HepG2 (cell line): ENCODE data around the gene PTPRD. TPM values are rescaled to one million over a fixed set of nuclear protein-coding genes. Genes with fewer than 3 reads are reported as not detected.

ENCODE experiments used
- ATAC-seq: fragments of 200-7000 bp; cut with Tn5 transposase; 3 replicates; pipeline ENCODE4 v1.9.1; 2020; ENCODE audit warnings: mild to moderate bottlenecking, moderate library complexity
- BruUV-seq: library from RNA; stranded (reverse); fragments of 400-500 nt; replicated peaks from 2 replicates; lab custom pipeline; 2021; lab: Mats Ljungman, UMichigan
- CTCF ChIA-PET: fragments of 300-600 bp; formaldehyde crosslinking; extraction: SDS; loops from one replicate; lab custom pipeline; 2021; ENCODE audit warnings: low total read pairs, inconsistent platforms, low intra/inter-chr PET ratio; lab: Yijun Ruan, JAX
- POLR2A ChIA-PET: fragments of 350-600 bp; sonication (Branson Sonifier 250); formaldehyde crosslinking; loops from one replicate; lab custom pipeline; 2020; ENCODE audit warnings: antibody characterized with exemption, inconsistent platforms; lab: Yijun Ruan, JAX
- DNase-seq: peaks from one replicate; pipeline ENCODE4 v3.0.0-alpha.2; 2015; ENCODE audit warnings: low spot score
- FAIRE-seq: peaks from 3 replicates; lab custom pipeline; 2011; peaks lifted over from hg19 to GRCh38; lab: Jason Lieb, UNC
- H2AFZ ChIP-seq: one replicate; pipeline ENCODE4 v1.6.1; 2011; ENCODE audit warnings: low read length, inconsistent platforms
- H3K27ac ChIP-seq: fragments of 300-600 bp; 3 replicates; pipeline ENCODE4 v1.8.0; 2011; ENCODE audit warnings: mixed run types, mild to moderate bottlenecking, mixed read lengths, low read length, inconsistent platforms; ENCODE audit not compliant: insufficient read depth; ENCODE audit errors: extremely low read length
- H3K27me3 ChIP-seq, 2 experiments: fragments of 200-600 bp in 1 of 2; 2 replicates in 1 of 2; 3 replicates in 1 of 2; pipeline versions ENCODE4 v1.6.0 to v1.8.0; 2011; ENCODE audit warnings: low read length in 2 of 2, mild to moderate bottlenecking in 2 of 2, moderate library complexity in 2 of 2, inconsistent platforms in 1 of 2; ENCODE audit not compliant: insufficient read depth in 2 of 2, control insufficient read depth in 1 of 2
- H3K36me3 ChIP-seq, 2 experiments: fragments of 200-600 bp in 1 of 2; replicated peaks in 1 of 2; 2 replicates in 1 of 2; 3 replicates in 1 of 2; pipeline versions ENCODE4 v1.5.1 to v1.8.0; 2011; ENCODE audit warnings: low read length in 2 of 2, inconsistent platforms in 1 of 2; ENCODE audit not compliant: insufficient read depth in 2 of 2, control insufficient read depth in 1 of 2
- H3K4me1 ChIP-seq: 2 replicates; pipeline ENCODE4 v1.5.1; 2012; ENCODE audit warnings: low read length, inconsistent platforms; ENCODE audit not compliant: insufficient read depth
- H3K4me2 ChIP-seq: 2 replicates; pipeline ENCODE4 v1.6.0; 2011; ENCODE audit warnings: low read depth, low read length, inconsistent platforms
- H3K4me3 ChIP-seq, 3 experiments: fragments of 200-600 bp in 1 of 3; sonication (generic), shearing (Covaris generic) in 1 of 3; replicated peaks in 1 of 3; 2 replicates each; pipeline ENCODE4 v1.5.1; 2011 to 2016; ENCODE audit warnings: low read length in 3 of 3, inconsistent platforms in 2 of 3, low read depth in 2 of 3, mild to moderate bottlenecking in 2 of 3, control low read depth in 1 of 3, mixed read lengths in 1 of 3; ENCODE audit not compliant: insufficient read depth in 1 of 3
- H3K79me2 ChIP-seq: one replicate; pipeline ENCODE4 v1.6.1; 2011; ENCODE audit warnings: low read length, inconsistent platforms; ENCODE audit not compliant: insufficient read depth
- H3K9ac ChIP-seq: 2 replicates; pipeline ENCODE4 v1.6.0; 2011; ENCODE audit warnings: mild to moderate bottlenecking, low read depth, low read length, inconsistent platforms; ENCODE audit not compliant: insufficient read depth
- H3K9me3 ChIP-seq: 2 replicates; pipeline ENCODE4 v1.5.1; 2012; ENCODE audit warnings: mild to moderate bottlenecking, low read length
- H4K20me1 ChIP-seq: 2 replicates; pipeline ENCODE4 v1.6.0; 2011; ENCODE audit warnings: inconsistent platforms, mild to moderate bottlenecking, low read length, moderate library complexity; ENCODE audit not compliant: insufficient read depth
- AGO1 ChIP-seq: fragments of 200-400 bp; formaldehyde crosslinking; IDR thresholded peaks from 2 replicates; pipeline ENCODE4 v1.6.1; 2017; ENCODE audit warnings: mild to moderate bottlenecking, low read depth, low read length, moderate library complexity; ENCODE audit not compliant: poor library complexity, severe bottlenecking
- EEA1 ChIP-seq: sonication (generic); formaldehyde crosslinking; IDR thresholded peaks from 2 replicates; pipeline ENCODE4 v1.5.1; 2020; ENCODE audit warnings: mild to moderate bottlenecking, missing genetic modification reagents, borderline replicate concordance
- FOXP4 ChIP-seq: sonication (generic); formaldehyde crosslinking; IDR thresholded peaks from 2 replicates; pipeline ENCODE4 v1.4.0; 2020; ENCODE audit warnings: missing genetic modification reagents
- GRHL1 ChIP-seq: sonication (generic); formaldehyde crosslinking; conservative IDR thresholded peaks from 2 replicates; pipeline ENCODE4 v1.8.0; 2022; ENCODE audit warnings: missing genetic modification reagents
- KDM5A ChIP-seq: fragments of 200-600 bp; sonication (generic); IDR thresholded peaks from 2 replicates; pipeline ENCODE4 v1.7.0; 2018; ENCODE audit warnings: antibody characterized with exemption, mild to moderate bottlenecking, low read length, borderline replicate concordance
- LRRFIP1 ChIP-seq: sonication (generic); formaldehyde crosslinking; conservative IDR thresholded peaks from 2 replicates; pipeline ENCODE4 v1.4.0; 2020; ENCODE audit warnings: missing genetic modification reagents
- MLXIP ChIP-seq: sonication (generic); formaldehyde crosslinking; IDR thresholded peaks from 2 replicates; pipeline ENCODE4 v1.9.0; 2021; ENCODE audit warnings: missing genetic modification reagents, borderline replicate concordance
- RBM39 ChIP-seq: fragments of 200-400 bp; formaldehyde crosslinking; IDR thresholded peaks from one replicate; pipeline ENCODE4 v1.6.1; 2018; ENCODE audit warnings: antibody characterized with exemption, mild to moderate bottlenecking, low read depth, low read length; ENCODE audit not compliant: poor library complexity, severe bottlenecking
- TSC22D2 ChIP-seq: sonication (generic); formaldehyde crosslinking; IDR thresholded peaks from 2 replicates; pipeline ENCODE4 v1.5.1; 2020; ENCODE audit warnings: missing genetic modification reagents, mild to moderate bottlenecking, borderline replicate concordance
- ZBTB21 ChIP-seq: sonication (generic); formaldehyde crosslinking; IDR thresholded peaks from 2 replicates; pipeline ENCODE4 v1.4.0; 2020; ENCODE audit warnings: missing genetic modification reagents
- ZFX ChIP-seq: sonication (generic); formaldehyde crosslinking; IDR thresholded peaks from 2 replicates; pipeline ENCODE4 v1.4.0; 2020; ENCODE audit warnings: mild to moderate bottlenecking, low read depth, missing genetic modification reagents, moderate library complexity
- ZKSCAN1 ChIP-seq: fragments of 150-350 bp; IDR thresholded peaks from 2 replicates; pipeline ENCODE4 v1.6.1; 2014; ENCODE audit warnings: low read length
- ZNF337 ChIP-seq: sonication (generic); formaldehyde crosslinking; IDR thresholded peaks from 2 replicates; pipeline ENCODE4 v1.5.1; 2020; ENCODE audit warnings: missing genetic modification reagents, low read depth, mild to moderate bottlenecking, borderline replicate concordance
- ZNF782 ChIP-seq: sonication (generic); formaldehyde crosslinking; IDR thresholded peaks from 2 replicates; pipeline ENCODE4 v1.4.0; 2020; ENCODE audit warnings: missing genetic modification reagents, mild to moderate bottlenecking, borderline replicate concordance
- ZSCAN9 ChIP-seq: IDR thresholded peaks from 2 replicates; pipeline ENCODE4 v1.6.1; 2016; ENCODE audit warnings: borderline replicate concordance
- WGBS: methylation state at CpG from one replicate; pipeline ENCODE4 v1.1.6; 2017; ENCODE audit warnings: low lambda C conversion rate; 5-methylcytosine and 5-hydroxymethylcytosine counted together
- in situ Hi-C: cut with HindIII; loops from 2 replicates; pipeline ENCODE4 v1.10.0; 2017; ENCODE audit warnings: low pct_unique_long_range_greater_than_20kb; ENCODE audit not compliant: extremely low pct_ligation_motif_present
- intact Hi-C: fragments of 100-400 bp; cut with micrococcal nuclease; formaldehyde crosslinking; loops from one replicate; pipeline ENCODE4 v1.10.0; 2022; ENCODE audit not compliant: unreplicated experiment
- polyA plus RNA-seq, 8 experiments: library from polyadenylated mRNA; depleted of rRNA in 3 of 8; stranded (reverse) in 7 of 8; unstranded in 1 of 8; fragments of >200 nt; fragmentation: Illumina TruSeq in 4 of 8; extraction: Trizol in 4 of 8; gene quantifications; 2 replicates each; pipeline versions ENCODE4 v1.2.1 to v1.2.3, GENCODE V29; 2011 to 2016; ENCODE audit warnings: low read depth in 4 of 8, missing spikeins in 1 of 8, mixed read lengths in 1 of 8; ENCODE audit not compliant: insufficient read depth in 1 of 8
- total RNA-seq, 5 experiments: library from RNA; depleted of rRNA; stranded (reverse); fragments of >200 nt; fragmentation: Illumina TruSeq; extraction: Trizol; gene quantifications; 2 replicates each; pipeline ENCODE4 v1.2.3, GENCODE V29; 2016; ENCODE audit warnings: low read depth in 1 of 5

The PTPRD gene
- total and polyA plus RNA-seq, 2 of the 13 experiments (the other 11 are each of a cell fraction or from before 2014, with no cell fraction given): 0.05 TPM; not detected in 1

GRCh38 chr9:10015755-10016154, 597.0 kb downstream of the PTPRD start:
- intact Hi-C loops (no loop called here), in situ Hi-C loops (no loop called here)
- Histone ChIP-seq H3K79me2 (no peaks in the 10 kb centered on the region), H3K9ac (no peak overlapping the region), H2AFZ (no peak overlapping the region), H3K27me3 (no peaks in the 10 kb centered on the region), H3K9me3 (no peaks in the 10 kb centered on the region), H3K27ac (no peak overlapping the region), H3K36me3 (no peaks in the 10 kb centered on the region), H3K4me2 (no peak overlapping the region), H3K4me1 (no peaks in the 10 kb centered on the region), H3K4me3 (no peak overlapping the region)
- 0% methylated on average over 1 of the region's 1 CpG for WGBS
- DNase-seq: no peak
- POLR2A ChIA-PET: no interaction called here
- ATAC-seq: no peak
- no peak for FAIRE-seq
- BruUV-seq: no TSS peak
- TF ChIP-seq TSC22D2 (CRISPR knock-in tag) (no peak), LRRFIP1 (CRISPR knock-in tag) (no peak), AGO1 (no peak), ZKSCAN1 (no peak), ZBTB21 (no peak), ZNF337 (CRISPR knock-in tag) (no peak), ZNF782 (CRISPR knock-in tag) (no peak), RBM39 (no peak), EEA1 (CRISPR knock-in tag) (no peak), GRHL1 (CRISPR knock-in tag) (no peak), ZFX (CRISPR knock-in tag) (no peak), FOXP4 (CRISPR knock-in tag) (no peak), MLXIP (no peak), KDM5A (no peak), ZSCAN9 (CRISPR knock-in tag) (no peak)
- TF ChIP-seq, all 625 proteins: peak for 0
- no peaks in the 10 kb centered on the region for H4K20me1 ChIP-seq
- CTCF ChIA-PET: no interaction called here
